Measurements from ENCODE around the gene RBM10. TPM values are rescaled to one million over a fixed set of nuclear protein-coding genes. Genes with fewer than 3 reads are reported as not detected.

The RBM10 gene
- total RNA-seq, 1 experiment from 2014 or later = 69.5 TPM

DNA sequence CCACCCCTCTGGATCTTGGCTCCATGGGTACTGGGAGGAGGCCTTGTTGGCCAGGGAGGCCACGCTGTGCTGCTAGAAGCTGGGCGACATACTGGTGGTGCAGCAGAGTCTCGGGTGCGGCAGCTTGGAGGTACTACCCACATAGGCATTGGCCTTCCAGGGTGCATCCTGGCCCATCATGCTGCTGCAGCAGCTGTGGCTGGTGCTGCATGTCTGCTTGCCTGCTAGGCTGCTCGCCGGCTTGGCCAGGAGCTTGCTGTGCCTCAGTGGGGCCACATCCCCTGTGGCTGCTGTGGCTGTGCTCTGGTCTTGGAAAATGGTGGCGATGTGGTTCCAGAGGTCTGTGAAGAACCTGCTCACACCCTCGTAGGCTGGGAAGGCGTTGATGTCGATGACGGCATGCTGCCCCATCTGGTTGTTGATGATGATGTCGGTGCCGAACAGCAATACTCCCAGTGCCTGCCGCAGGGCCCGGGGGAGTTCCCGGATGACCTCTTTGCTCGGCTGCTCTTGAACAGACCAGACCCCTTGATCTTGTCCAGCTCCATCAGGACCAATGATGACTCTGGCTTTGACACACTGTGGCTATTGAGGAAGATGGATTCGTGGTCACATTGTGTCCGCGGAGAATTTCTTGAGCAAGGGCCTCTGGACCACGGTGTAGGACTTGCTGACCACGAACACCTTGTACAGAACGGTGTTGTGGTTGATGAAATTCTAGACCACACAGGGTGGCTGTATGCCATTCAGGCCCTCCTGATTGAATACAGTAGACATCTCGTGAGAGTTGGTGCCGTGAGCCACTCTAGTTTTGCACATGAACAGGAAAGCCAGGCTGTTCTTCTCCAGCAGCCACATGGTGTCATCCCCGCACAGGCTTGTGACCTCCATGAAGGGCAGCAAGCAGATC, 11.8 kb downstream of the RBM10 start:
- no TSS peak for BruUV-seq (replicated peaks)
- H3K36me3 Mint-ChIP-seq (ENCODE audit: insufficient read depth, unreplicated experiment) = peaks cover 56% of the 10 kb centered on the region
- no peak overlapping the region for H3K27ac Mint-ChIP-seq (ENCODE audit: low read depth, unreplicated experiment)
- TF ChIP-seq, protein P1, sequence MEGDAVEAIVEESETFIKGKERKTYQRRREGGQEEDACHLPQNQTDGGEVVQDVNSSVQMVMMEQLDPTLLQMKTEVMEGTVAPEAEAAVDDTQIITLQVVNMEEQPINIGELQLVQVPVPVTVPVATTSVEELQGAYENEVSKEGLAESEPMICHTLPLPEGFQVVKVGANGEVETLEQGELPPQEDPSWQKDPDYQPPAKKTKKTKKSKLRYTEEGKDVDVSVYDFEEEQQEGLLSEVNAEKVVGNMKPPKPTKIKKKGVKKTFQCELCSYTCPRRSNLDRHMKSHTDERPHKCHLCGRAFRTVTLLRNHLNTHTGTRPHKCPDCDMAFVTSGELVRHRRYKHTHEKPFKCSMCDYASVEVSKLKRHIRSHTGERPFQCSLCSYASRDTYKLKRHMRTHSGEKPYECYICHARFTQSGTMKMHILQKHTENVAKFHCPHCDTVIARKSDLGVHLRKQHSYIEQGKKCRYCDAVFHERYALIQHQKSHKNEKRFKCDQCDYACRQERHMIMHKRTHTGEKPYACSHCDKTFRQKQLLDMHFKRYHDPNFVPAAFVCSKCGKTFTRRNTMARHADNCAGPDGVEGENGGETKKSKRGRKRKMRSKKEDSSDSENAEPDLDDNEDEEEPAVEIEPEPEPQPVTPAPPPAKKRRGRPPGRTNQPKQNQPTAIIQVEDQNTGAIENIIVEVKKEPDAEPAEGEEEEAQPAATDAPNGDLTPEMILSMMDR (IDR thresholded peaks at IDR 0.05; ENCODE audit: unreplicated experiment) = no peak
- intact Hi-C loops (cut with micrococcal nuclease) = no loop called here
- H3K4me1 Mint-ChIP-seq (ENCODE audit: insufficient read depth, unreplicated experiment) = no peaks in the 10 kb centered on the region
- no peak overlapping the region for H3K4me3 Mint-ChIP-seq (ENCODE audit: unreplicated experiment)
- no peak for DNase-seq (ENCODE audit: unreplicated experiment)
- H3K9me3 Mint-ChIP-seq (ENCODE audit: unreplicated experiment) = no peaks in the 10 kb centered on the region
- ChIA-PET POLR2A (interaction anchor here (0.6 kb wide), 1 partner anchor 191 kb away, joined by 3 read pairs; no protein-coding TSS in a partner anchor), CTCF (interaction anchor here (0.5 kb wide), 1 partner anchor 527 kb away, joined by 4 read pairs; no protein-coding TSS in a partner anchor)
- H3K27me3 Mint-ChIP-seq (ENCODE audit: insufficient read depth, unreplicated experiment) = no peaks in the 10 kb centered on the region

DNA sequence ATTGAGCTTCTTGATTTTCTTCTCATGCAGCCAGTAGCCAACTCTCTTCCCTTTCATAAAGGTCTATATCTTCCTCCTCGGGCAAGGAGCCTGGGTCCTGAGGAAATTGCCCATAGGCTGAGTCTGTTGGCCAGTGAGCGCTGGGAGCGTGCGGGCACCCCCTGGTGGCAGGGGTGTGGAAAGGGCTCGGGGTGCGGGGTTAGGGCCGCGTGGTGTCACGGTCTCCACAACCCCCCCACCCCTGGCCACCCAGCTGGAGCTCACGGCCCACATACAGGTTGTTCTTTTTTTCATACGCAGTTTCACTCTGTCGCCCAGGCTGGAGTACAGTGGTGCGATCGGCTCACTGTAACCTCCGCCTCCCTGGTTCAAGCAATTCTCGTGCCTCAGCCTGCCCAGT, 13.1 kb downstream of the RBM10 start:
- intact Hi-C loops (cut with micrococcal nuclease) = no loop called here
- Mint-ChIP-seq H3K27ac (ENCODE audit: low read depth, unreplicated experiment) (no peak overlapping the region), H3K36me3 (ENCODE audit: insufficient read depth, unreplicated experiment) (peaks cover 66% of the 10 kb centered on the region), H3K27me3 (ENCODE audit: insufficient read depth, unreplicated experiment) (no peaks in the 10 kb centered on the region), H3K4me3 (ENCODE audit: unreplicated experiment) (no peak overlapping the region), H3K4me1 (ENCODE audit: insufficient read depth, unreplicated experiment) (no peaks in the 10 kb centered on the region), H3K9me3 (ENCODE audit: unreplicated experiment) (no peaks in the 10 kb centered on the region)
- TF ChIP-seq, protein P1 (IDR thresholded peaks at IDR 0.05; ENCODE audit: unreplicated experiment) = no peak
- ChIA-PET CTCF (interaction anchor here (0.5 to 0.6 kb wide), 2 partner anchors 8 to 1968 kb away, joined by 3 to 5 read pairs; no protein-coding TSS in a partner anchor), POLR2A (no interaction called here)
- no peak for DNase-seq (ENCODE audit: unreplicated experiment)
- BruUV-seq (replicated peaks) = no TSS peak

DNA sequence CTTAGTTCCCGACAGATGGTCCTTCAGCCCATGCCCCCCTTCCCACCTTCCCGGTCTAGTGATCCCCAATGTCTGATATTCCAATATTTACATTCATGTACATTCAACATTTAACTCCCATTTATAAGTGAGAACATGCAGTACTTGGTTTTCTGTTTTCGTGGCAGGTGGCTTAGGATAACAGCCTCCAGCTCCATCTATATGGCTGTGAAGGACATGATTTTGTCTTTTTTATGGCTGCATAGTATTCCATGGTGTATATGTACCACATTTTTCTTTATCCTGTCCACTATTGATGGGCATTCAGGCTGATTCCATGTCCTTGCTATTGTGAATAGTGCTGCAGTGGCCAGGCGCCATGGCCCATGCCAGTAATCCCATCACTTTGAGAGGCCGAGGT, 13.8 kb downstream of the RBM10 start:
- no TSS peak for BruUV-seq (replicated peaks)
- intact Hi-C loops (cut with micrococcal nuclease) = no loop called here
- no peaks in the 10 kb centered on the region for H3K9me3 Mint-ChIP-seq (ENCODE audit: unreplicated experiment)
- TF ChIP-seq, protein P1 (IDR thresholded peaks at IDR 0.05; ENCODE audit: unreplicated experiment) = no peak
- H3K36me3 Mint-ChIP-seq (ENCODE audit: insufficient read depth, unreplicated experiment) = peaks cover 67% of the 10 kb centered on the region
- CTCF ChIA-PET = interaction anchor here (0.6 kb wide), 4 partner anchors 9 to 309 kb away, joined by 3 read pairs; partner anchors contain the start of gene NDUFB11
- no peak for DNase-seq (ENCODE audit: unreplicated experiment)
- H3K4me1 Mint-ChIP-seq (ENCODE audit: insufficient read depth, unreplicated experiment) = no peaks in the 10 kb centered on the region
- H3K4me3 Mint-ChIP-seq (ENCODE audit: unreplicated experiment) = no peak overlapping the region
- no peak overlapping the region for H3K27ac Mint-ChIP-seq (ENCODE audit: low read depth, unreplicated experiment)
- POLR2A ChIA-PET = no interaction called here
- no peaks in the 10 kb centered on the region for H3K27me3 Mint-ChIP-seq (ENCODE audit: insufficient read depth, unreplicated experiment)

DNA sequence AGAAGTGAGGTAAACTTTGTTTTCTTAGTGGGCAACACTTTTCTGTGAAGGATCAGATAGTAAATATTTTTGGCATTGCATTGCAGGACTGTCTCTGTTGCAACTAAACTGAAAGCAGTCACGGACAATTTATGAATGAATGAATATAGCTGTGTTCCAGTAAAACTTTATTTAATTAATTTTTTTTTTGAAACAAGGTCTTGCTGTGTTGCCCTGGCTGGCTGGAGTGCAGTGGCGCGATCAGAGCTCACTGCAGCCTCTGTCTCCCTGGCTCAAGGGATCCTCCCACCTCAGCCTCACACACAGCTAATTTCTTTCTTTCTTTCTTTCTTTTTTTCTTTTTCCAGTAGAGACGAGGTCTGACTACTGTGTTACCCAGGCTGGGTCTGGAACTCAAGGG, 15.8 kb downstream of the RBM10 start:
- Mint-ChIP-seq H3K27ac (ENCODE audit: low read depth, unreplicated experiment) (no peak overlapping the region), H3K4me3 (ENCODE audit: unreplicated experiment) (no peak overlapping the region), H3K9me3 (ENCODE audit: unreplicated experiment) (no peaks in the 10 kb centered on the region), H3K4me1 (ENCODE audit: insufficient read depth, unreplicated experiment) (no peaks in the 10 kb centered on the region), H3K36me3 (ENCODE audit: insufficient read depth, unreplicated experiment) (peaks cover 57% of the 10 kb centered on the region), H3K27me3 (ENCODE audit: insufficient read depth, unreplicated experiment) (no peaks in the 10 kb centered on the region)
- no TSS peak for BruUV-seq (replicated peaks)
- ChIA-PET CTCF (interaction anchor here (0.7 kb wide), 2 partner anchors 12 to 135 kb away, joined by 3 read pairs; no protein-coding TSS in a partner anchor), POLR2A (interaction anchor here (0.6 kb wide), 1 partner anchor 21 kb away, joined by 3 read pairs; no protein-coding TSS in a partner anchor)
- TF ChIP-seq, protein P1 (IDR thresholded peaks at IDR 0.05; ENCODE audit: unreplicated experiment) = no peak
- no peak for DNase-seq (ENCODE audit: unreplicated experiment)
- intact Hi-C loops (cut with micrococcal nuclease) = no loop called here

Measured in MCF 10A (cell line).